HG03521 (cell line): Measurements from ENCODE around the gene DBF4.

Experiments
- ATAC-seq: cut with Tn5 transposase; IDR thresholded peaks from one replicate; pipeline ENCODE4 v1.9.1; 2021; ENCODE audit warnings: mild to moderate bottlenecking, moderate library complexity; ENCODE audit not compliant: unreplicated experiment

DBF4 gene

DNA sequence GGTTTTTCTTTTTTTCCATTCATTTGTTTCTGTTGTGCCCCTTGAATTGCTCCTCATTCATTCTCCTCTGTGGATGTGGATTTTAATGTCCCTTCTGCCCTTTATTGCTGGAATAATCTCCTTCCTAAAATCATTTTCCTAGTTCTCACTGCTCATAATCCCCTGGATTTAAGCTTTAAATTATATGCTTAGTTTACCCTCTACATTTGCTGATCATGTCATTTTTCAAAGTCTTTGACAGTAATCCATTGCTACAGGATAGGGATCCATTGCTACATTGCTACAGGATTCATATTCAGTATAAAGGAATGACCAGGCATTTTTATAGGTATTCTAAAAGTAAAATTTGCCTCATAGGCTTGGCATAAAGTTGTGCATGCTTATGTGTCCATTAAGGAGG lies 72.1 kb downstream of the DBF4 start:
- ATAC-seq: no peak
